OCI-LY7 (cell line): ENCODE measurements around the gene EIF4E1B. TPM values are rescaled to one million over a fixed set of nuclear protein-coding genes. Genes with fewer than 3 reads are reported as not detected.

ENCODE experiments used
- BruUV-seq: library from RNA; stranded (reverse); fragments of 400-500 nt; replicated peaks from 2 replicates; lab custom pipeline; 2021; lab: Mats Ljungman, UMichigan
- CTCF ChIA-PET: fragments of 300-600 bp; sonication (Branson Sonifier 250); formaldehyde crosslinking; loops from one replicate; lab custom pipeline; 2022; ENCODE audit warnings: antibody characterized with exemption; ENCODE audit not compliant: unreplicated experiment; lab: Charles Lee
- POLR2A ChIA-PET: fragments of 300-600 bp; sonication (Branson Sonifier 250); formaldehyde crosslinking; loops from one replicate; lab custom pipeline; 2022; ENCODE audit warnings: antibody characterized with exemption; lab: Charles Lee
- DNase-seq: peaks from one replicate; pipeline ENCODE4 v3.0.0-alpha.2; 2015; ENCODE audit warnings: low spot score
- H2AFZ ChIP-seq: fragments of 200-600 bp; sonication (generic), shearing (Covaris generic); 2 replicates; pipeline ENCODE4 v1.6.1; 2014; ENCODE audit warnings: mild to moderate bottlenecking, antibody characterized with exemption, low read length, moderate library complexity
- H3K27ac ChIP-seq: fragments of 200-600 bp; sonication (generic); 2 replicates; pipeline ENCODE4 v1.5.1; 2014; ENCODE audit warnings: mixed run types, low read depth, mild to moderate bottlenecking, moderate library complexity, low read length, inconsistent platforms; ENCODE audit not compliant: poor library complexity, severe bottlenecking
- H3K36me3 ChIP-seq: fragments of 200-600 bp; sonication (generic); 2 replicates; pipeline ENCODE4 v1.6.1; 2014; ENCODE audit warnings: mild to moderate bottlenecking, antibody characterized with exemption, low read length, moderate library complexity, mixed read lengths; ENCODE audit not compliant: insufficient read depth
- H3K4me1 ChIP-seq: fragments of 200-600 bp; sonication (generic); 2 replicates; pipeline ENCODE4 v1.5.1; 2014; ENCODE audit warnings: mild to moderate bottlenecking, low read length; ENCODE audit not compliant: insufficient read depth, poor library complexity, severe bottlenecking
- H3K4me2 ChIP-seq: fragments of 200-600 bp; sonication (generic); 2 replicates; pipeline ENCODE4 v1.6.1; 2014; ENCODE audit warnings: mild to moderate bottlenecking, low read length
- H3K4me3 ChIP-seq: fragments of 200-600 bp; sonication (generic); 2 replicates; pipeline ENCODE4 v1.5.1; 2014; ENCODE audit warnings: mild to moderate bottlenecking, low read depth, low read length; ENCODE audit not compliant: poor library complexity, severe bottlenecking
- H3K79me2 ChIP-seq: fragments of 200-600 bp; sonication (generic); 2 replicates; pipeline ENCODE4 v1.6.1; 2016; ENCODE audit warnings: low read depth, mild to moderate bottlenecking, low read length, moderate library complexity, mixed read lengths; ENCODE audit not compliant: insufficient read depth
- H3K9me2 ChIP-seq: fragments of 200-600 bp; sonication (generic); 2 replicates; pipeline ENCODE4 v1.6.1; 2016; ENCODE audit warnings: mild to moderate bottlenecking, low read length, mixed read lengths; ENCODE audit not compliant: insufficient read depth
- H3K9me3 ChIP-seq: fragments of 200-600 bp; sonication (generic); 2 replicates; pipeline ENCODE4 v1.6.1; 2014; ENCODE audit warnings: mild to moderate bottlenecking, mixed run types, low read length, mixed read lengths
- H4K20me1 ChIP-seq: fragments of 200-600 bp; sonication (generic); 2 replicates; pipeline ENCODE4 v1.6.1; 2014; ENCODE audit warnings: mild to moderate bottlenecking, antibody characterized with exemption, low read length, moderate library complexity, mixed read lengths; ENCODE audit not compliant: insufficient read depth
- CTCF ChIP-seq: fragments of 200-600 bp; sonication (generic); conservative IDR thresholded peaks from 2 replicates; pipeline ENCODE4 v1.5.1; 2014; ENCODE audit warnings: mild to moderate bottlenecking, antibody characterized with exemption, low read length, moderate library complexity, mixed read lengths
- EZH2phosphoT487 ChIP-seq: fragments of 200-600 bp; sonication (generic); IDR thresholded peaks from 2 replicates; pipeline ENCODE4 v1.6.1; 2018; ENCODE audit warnings: low read depth, borderline replicate concordance, mild to moderate bottlenecking, mixed run types, antibody characterized with exemption, low read length, moderate library complexity, mixed read lengths
- intact Hi-C: fragments of 100-400 bp; cut with micrococcal nuclease; formaldehyde crosslinking; loops from one replicate; pipeline ENCODE4 v1.10.0; 2022; ENCODE audit not compliant: unreplicated experiment
- total RNA-seq, 2 experiments: library from RNA; depleted of rRNA in 1 of 2; stranded (reverse); fragments of >200 nt in 1 of 2; shearing (Covaris generic) in 1 of 2; gene quantifications; 2 replicates each; pipeline ENCODE4 v1.2.3, GENCODE V29; 2014 to 2022

EIF4E1B gene
- total RNA-seq, 2 experiments from 2014 or later = 0.16 to 2.4 TPM

GRCh38 chr5:176653401-176654385 is 23.2 kb downstream of the EIF4E1B start:
- CTCF ChIA-PET = interaction anchor here (1.0 kb wide), 1 partner anchor 110 kb away, joined by 3 read pairs; no protein-coding TSS in a partner anchor
- DNase-seq = no peak
- Histone ChIP-seq H3K9me2 (no peaks in the 10 kb centered on the region), H3K4me1 (peaks cover 5% of the 10 kb centered on the region), H3K79me2 (no peaks in the 10 kb centered on the region), H2AFZ (no peak overlapping the region), H3K9me3 (no peaks in the 10 kb centered on the region), H3K4me3 (no peak overlapping the region), H3K27ac (no peak overlapping the region), H3K4me2 (no peak overlapping the region), H4K20me1 (no peaks in the 10 kb centered on the region), H3K36me3 (no peaks in the 10 kb centered on the region)
- POLR2A ChIA-PET = interaction anchor here (0.6 kb wide), 1 partner anchor 431 kb away, joined by 3 read pairs; no protein-coding TSS in a partner anchor
- intact Hi-C loops = no loop called here
- TF ChIP-seq EZH2phosphoT487 (no peak), CTCF (no peak)
- BruUV-seq = no TSS peak

- TF ChIP-seq CTCF (no peak), EZH2phosphoT487 (no peak)
- ChIA-PET CTCF (interaction anchor here (1.0 kb wide), 1 partner anchor 111 kb away, joined by 3 read pairs; no protein-coding TSS in a partner anchor), POLR2A (no interaction called here)
- BruUV-seq = no TSS peak
- H3K4me2 ChIP-seq = no peak overlapping the region
- H3K4me1 ChIP-seq = peaks cover 5% of the 10 kb centered on the region
- intact Hi-C loops = no loop called here
- no peaks in the 10 kb centered on the region for H3K9me2 ChIP-seq
- H4K20me1 ChIP-seq = no peaks in the 10 kb centered on the region
- H3K27ac ChIP-seq = no peak overlapping the region
- no peak for DNase-seq
- H3K36me3 ChIP-seq = no peaks in the 10 kb centered on the region
- H3K79me2 ChIP-seq = no peaks in the 10 kb centered on the region
- no peaks in the 10 kb centered on the region for H3K9me3 ChIP-seq
- no peak overlapping the region for H2AFZ ChIP-seq
- H3K4me3 ChIP-seq = no peak overlapping the region
Observed at GRCh38 chr5:176654856-176655255, 24.4 kb downstream of the EIF4E1B start.
